Fibroblast of lung (primary cell): ENCODE results near the gene RARRES1.

Experiments
- CTCF ChIP-seq, 2 donors: IDR thresholded peaks in 1 of 2; conservative IDR thresholded peaks in 1 of 2; 1 replicate in 1 of 2; 2 replicates in 1 of 2; pipeline ENCODE4 v1.5.1; 2011 to 2012; ENCODE audit warnings: low read length in 2 of 2, control low read depth in 1 of 2, inconsistent platforms in 1 of 2, low read depth in 1 of 2, mild to moderate bottlenecking in 1 of 2
- EZH2 ChIP-seq: IDR thresholded peaks from 2 replicates; pipeline ENCODE4 v1.5.1; 2012; ENCODE audit warnings: low read length, control low read depth, mild to moderate bottlenecking; ENCODE audit errors: missing control alignments

- TF ChIP-seq CTCF (conservative IDR thresholded peaks at IDR 0.05 in 1 of 2, IDR thresholded peaks at IDR 0.05 in 1 of 2; ENCODE audit: low read depth in 1 of 2, low read length in 2 of 2) = no peak
- no peak for TF ChIP-seq EZH2
Measured at GRCh38 chr3:158709666-158710083, 22.6 kb downstream of the RARRES1 start.
